Measurements from ENCODE around the gene UNC5B.

UNC5B gene

GRCh38 chr10:71235808-71236207 is 23.4 kb downstream of the UNC5B start:
- H3K9me2 ChIP-seq (replicated peaks; ENCODE audit: insufficient read depth, low read length) = no peaks in the 10 kb centered on the region
- no peaks in the 10 kb centered on the region for H3F3A ChIP-seq (ENCODE audit: insufficient read depth, low read length)
- H3K27ac ChIP-seq (ENCODE audit: low read length) = no peak overlapping the region
- peaks cover 59% of the 10 kb centered on the region for H3K27me3 ChIP-seq (replicated peaks; ENCODE audit: insufficient read depth, low read length)
- H3K4me3 ChIP-seq (ENCODE audit: low read length) = no peak overlapping the region
- H3K79me2 ChIP-seq (ENCODE audit: low read length) = no peaks in the 10 kb centered on the region
- no peak overlapping the region for H2AFZ ChIP-seq (ENCODE audit: low read length)
- DNase-seq = no peak
- no peaks in the 10 kb centered on the region for H3K36me3 ChIP-seq (replicated peaks; ENCODE audit: insufficient read depth, low read length)
- no peak for TF ChIP-seq EZH2phosphoT487 (IDR thresholded peaks at IDR 0.05; ENCODE audit: low read length)
- no peak for TF ChIP-seq EZH2 (optimal IDR thresholded peaks at IDR 0.05; ENCODE audit: low read depth, low read length)
- TF ChIP-seq, protein P1, sequence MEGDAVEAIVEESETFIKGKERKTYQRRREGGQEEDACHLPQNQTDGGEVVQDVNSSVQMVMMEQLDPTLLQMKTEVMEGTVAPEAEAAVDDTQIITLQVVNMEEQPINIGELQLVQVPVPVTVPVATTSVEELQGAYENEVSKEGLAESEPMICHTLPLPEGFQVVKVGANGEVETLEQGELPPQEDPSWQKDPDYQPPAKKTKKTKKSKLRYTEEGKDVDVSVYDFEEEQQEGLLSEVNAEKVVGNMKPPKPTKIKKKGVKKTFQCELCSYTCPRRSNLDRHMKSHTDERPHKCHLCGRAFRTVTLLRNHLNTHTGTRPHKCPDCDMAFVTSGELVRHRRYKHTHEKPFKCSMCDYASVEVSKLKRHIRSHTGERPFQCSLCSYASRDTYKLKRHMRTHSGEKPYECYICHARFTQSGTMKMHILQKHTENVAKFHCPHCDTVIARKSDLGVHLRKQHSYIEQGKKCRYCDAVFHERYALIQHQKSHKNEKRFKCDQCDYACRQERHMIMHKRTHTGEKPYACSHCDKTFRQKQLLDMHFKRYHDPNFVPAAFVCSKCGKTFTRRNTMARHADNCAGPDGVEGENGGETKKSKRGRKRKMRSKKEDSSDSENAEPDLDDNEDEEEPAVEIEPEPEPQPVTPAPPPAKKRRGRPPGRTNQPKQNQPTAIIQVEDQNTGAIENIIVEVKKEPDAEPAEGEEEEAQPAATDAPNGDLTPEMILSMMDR (IDR thresholded peaks at IDR 0.05; ENCODE audit: low read length) = no peak
- no peak overlapping the region for H3K4me2 ChIP-seq (ENCODE audit: low read depth, low read length)
- H4K20me1 ChIP-seq (ENCODE audit: insufficient read depth, low read length) = no peaks in the 10 kb centered on the region
- no peak overlapping the region for H3K9ac ChIP-seq (ENCODE audit: low read length)
- no peaks in the 10 kb centered on the region for H3K9me3 ChIP-seq (replicated peaks; ENCODE audit: insufficient read depth, low read length)
- no peaks in the 10 kb centered on the region for H3K4me1 ChIP-seq (ENCODE audit: low read length)

- no peak for DNase-seq
- Histone ChIP-seq H3K9ac (ENCODE audit: low read length) (no peak overlapping the region), H3K36me3 (replicated peaks; ENCODE audit: insufficient read depth, low read length) (no peaks in the 10 kb centered on the region), H4K20me1 (ENCODE audit: insufficient read depth, low read length) (no peaks in the 10 kb centered on the region), H3K4me1 (ENCODE audit: low read length) (no peaks in the 10 kb centered on the region), H3K4me2 (ENCODE audit: low read depth, low read length) (no peak overlapping the region), H3K9me2 (replicated peaks; ENCODE audit: insufficient read depth, low read length) (no peaks in the 10 kb centered on the region), H3K9me3 (replicated peaks; ENCODE audit: insufficient read depth, low read length) (no peaks in the 10 kb centered on the region), H3K27me3 (replicated peaks; ENCODE audit: insufficient read depth, low read length) (peaks cover 58% of the 10 kb centered on the region), H3K4me3 (ENCODE audit: low read length) (no peak overlapping the region), H2AFZ (ENCODE audit: low read length) (no peak overlapping the region), H3K79me2 (ENCODE audit: low read length) (no peaks in the 10 kb centered on the region), H3K27ac (ENCODE audit: low read length) (no peak overlapping the region), H3F3A (ENCODE audit: insufficient read depth, low read length) (no peaks in the 10 kb centered on the region)
- TF ChIP-seq EZH2 (optimal IDR thresholded peaks at IDR 0.05; ENCODE audit: low read depth, low read length) (no peak), EZH2phosphoT487 (IDR thresholded peaks at IDR 0.05; ENCODE audit: low read length) (no peak)
- TF ChIP-seq, protein P1 (IDR thresholded peaks at IDR 0.05; ENCODE audit: low read length) = no peak
Observed at GRCh38 chr10:71236286-71236685, 23.9 kb downstream of the UNC5B start.

DNA sequence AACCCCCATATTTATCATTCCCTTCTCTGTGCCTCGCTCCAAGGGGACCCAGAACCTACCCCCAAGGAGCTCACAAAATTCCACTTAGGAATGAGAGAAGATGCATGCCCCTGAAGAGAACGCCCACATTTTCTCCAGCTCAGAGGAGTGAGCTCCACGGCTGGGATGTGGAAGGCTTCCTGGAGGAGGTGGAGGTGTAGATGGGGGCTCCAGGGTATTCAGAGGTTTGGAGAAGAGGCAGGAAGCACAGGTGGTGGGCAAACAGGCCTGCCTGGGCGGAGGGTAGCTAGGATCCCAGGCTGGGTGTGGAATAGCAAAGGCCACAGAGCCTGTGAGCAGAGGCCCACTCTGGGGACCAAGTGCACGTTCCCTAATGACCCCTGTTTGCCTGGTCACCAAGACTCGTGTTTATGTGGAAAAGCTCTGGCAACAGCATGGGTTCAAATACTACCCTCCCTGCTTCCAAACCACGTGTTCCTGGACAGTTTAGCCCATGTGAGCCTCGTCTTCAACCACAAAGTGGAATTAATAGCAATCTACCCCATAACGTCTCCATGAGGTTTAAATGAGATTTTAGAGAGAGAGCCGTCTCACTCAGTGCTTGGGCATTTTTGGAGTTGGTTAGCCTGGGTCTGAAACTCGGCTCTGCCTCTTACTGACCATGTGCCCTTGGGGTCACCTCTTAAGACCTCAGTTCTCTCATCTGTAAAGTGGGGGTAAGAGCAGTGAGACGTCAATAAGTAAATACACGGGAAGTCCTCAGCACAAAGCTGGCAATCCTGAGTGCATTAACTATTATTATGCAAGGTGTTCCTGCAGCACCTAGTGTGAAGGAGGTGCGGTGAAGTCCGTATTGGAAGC is 24.7 kb downstream of the UNC5B start:
- H3K9ac ChIP-seq (ENCODE audit: low read length) = no peak overlapping the region
- no peaks in the 10 kb centered on the region for H3K36me3 ChIP-seq (replicated peaks; ENCODE audit: insufficient read depth, low read length)
- H3K9me2 ChIP-seq (replicated peaks; ENCODE audit: insufficient read depth, low read length) = no peaks in the 10 kb centered on the region
- DNase-seq = no peak
- TF ChIP-seq, protein P1 (IDR thresholded peaks at IDR 0.05; ENCODE audit: low read length) = no peak
- no peak for TF ChIP-seq EZH2phosphoT487 (IDR thresholded peaks at IDR 0.05; ENCODE audit: low read length)
- no peak for TF ChIP-seq EZH2 (optimal IDR thresholded peaks at IDR 0.05; ENCODE audit: low read depth, low read length)
- H3K4me3 ChIP-seq (ENCODE audit: low read length) = no peak overlapping the region
- no peaks in the 10 kb centered on the region for H3K9me3 ChIP-seq (replicated peaks; ENCODE audit: insufficient read depth, low read length)
- peaks cover 51% of the 10 kb centered on the region for H3K27me3 ChIP-seq (replicated peaks; ENCODE audit: insufficient read depth, low read length)
- H2AFZ ChIP-seq (ENCODE audit: low read length) = no peak overlapping the region
- no peaks in the 10 kb centered on the region for H3F3A ChIP-seq (ENCODE audit: insufficient read depth, low read length)
- no peak overlapping the region for H3K27ac ChIP-seq (ENCODE audit: low read length)
- no peaks in the 10 kb centered on the region for H4K20me1 ChIP-seq (ENCODE audit: insufficient read depth, low read length)
- no peaks in the 10 kb centered on the region for H3K4me1 ChIP-seq (ENCODE audit: low read length)
- no peaks in the 10 kb centered on the region for H3K79me2 ChIP-seq (ENCODE audit: low read length)
- H3K4me2 ChIP-seq (ENCODE audit: low read depth, low read length) = no peak overlapping the region
